Stimulated activated CD8-positive, alpha-beta memory T cell treated with anti-CD3 and anti-CD28 coated beads, Interleukin-12 subunit alpha, Interleukin-12 subunit beta, amount 100 ng/mL, for 4 hours (primary cell): ENCODE data around the gene DIP2B.
"Not testable (repeated sequence)": the region's sequence is repeated elsewhere in the genome, so short reads cannot be mapped to it uniquely, and the experiment has no call there.

Experiments used
- DNase-seq: peaks from one replicate; pipeline ENCODE4 v3.0.0-alpha.2; 2020; ENCODE audit warnings: low read depth

The DIP2B gene

GRCh38 chr12:50679612-50680011, 174.8 kb downstream of the DIP2B start:
- no peak for DNase-seq

- not testable (repeated sequence) for DNase-seq
Measured at GRCh38 chr12:50681064-50681463, 176.3 kb downstream of the DIP2B start.

- no peak for DNase-seq
Measured at GRCh38 chr12:50685641-50686040, 180.9 kb downstream of the DIP2B start.

- DNase-seq: no peak
Measured at GRCh38 chr12:50686406-50686805, 181.6 kb downstream of the DIP2B start.

- DNase-seq: no peak
Measured at GRCh38 chr12:50686976-50687375, 182.2 kb downstream of the DIP2B start.

GRCh38 chr12:50689437-50689836, 184.7 kb downstream of the DIP2B start:
- DNase-seq: no peak

- no peak for DNase-seq
Measured at GRCh38 chr12:50690925-50691324, 186.1 kb downstream of the DIP2B start.

- DNase-seq: no peak
Measured at GRCh38 chr12:50695961-50696360, 191.2 kb downstream of the DIP2B start.

GRCh38 chr12:50696931-50697330, 192.1 kb downstream of the DIP2B start:
- DNase-seq: no peak

GRCh38 chr12:50699154-50699553, 194.4 kb downstream of the DIP2B start:
- no peak for DNase-seq

GRCh38 chr12:50699940-50700339, 195.2 kb downstream of the DIP2B start:
- no peak for DNase-seq

GRCh38 chr12:50706606-50707005, 201.8 kb downstream of the DIP2B start:
- DNase-seq: no peak

- DNase-seq: no peak
Measured at GRCh38 chr12:50707396-50707795, 202.6 kb downstream of the DIP2B start.

- no peak for DNase-seq
Measured at GRCh38 chr12:50708631-50709030, 203.8 kb downstream of the DIP2B start.

GRCh38 chr12:50711121-50711520, 206.3 kb downstream of the DIP2B start:
- DNase-seq: no peak

- DNase-seq: no peak
Measured at GRCh38 chr12:50715174-50715573, 210.4 kb downstream of the DIP2B start.

GRCh38 chr12:50718760-50719159, 214.0 kb downstream of the DIP2B start:
- DNase-seq: no peak

- no peak for DNase-seq
Measured at GRCh38 chr12:50720085-50720484, 215.3 kb downstream of the DIP2B start.

- DNase-seq: no peak
Measured at GRCh38 chr12:50720501-50720900, 215.7 kb downstream of the DIP2B start.

- DNase-seq: no peak
Measured at GRCh38 chr12:50723865-50724264, 219.1 kb downstream of the DIP2B start.

- DNase-seq: no peak
Measured at GRCh38 chr12:50725011-50725942, 220.5 kb downstream of the DIP2B start.

GRCh38 chr12:50727466-50727865, 222.7 kb downstream of the DIP2B start:
- no peak for DNase-seq

GRCh38 chr12:50728417-50728816, 223.6 kb downstream of the DIP2B start:
- DNase-seq: no peak

- no peak for DNase-seq
Measured at GRCh38 chr12:50728841-50729240, 224.1 kb downstream of the DIP2B start.
